HepG2 (cell line): ENCODE measurements around the gene RAD51C. TPM values are rescaled to one million over a fixed set of nuclear protein-coding genes. Genes with fewer than 3 reads are reported as not detected.
A peak's percentile ranks its signal among the peaks of the same experiment; 100 is the strongest.

Experiments used
- BORCS8-MEF2B ChIP-seq: sonication (generic); formaldehyde crosslinking; IDR thresholded peaks from 2 replicates; pipeline ENCODE4 v1.8.0; 2022; ENCODE audit warnings: mild to moderate bottlenecking, missing genetic modification reagents
- HES4 ChIP-seq: sonication (generic); formaldehyde crosslinking; IDR thresholded peaks from 2 replicates; pipeline ENCODE4 v1.9.0; 2021; ENCODE audit warnings: mild to moderate bottlenecking, missing genetic modification reagents, borderline replicate concordance
- TCF7L2 ChIP-seq: IDR thresholded peaks from 2 replicates; pipeline ENCODE4 v1.6.1; 2011; ENCODE audit warnings: mild to moderate bottlenecking, low read depth, low read length, moderate library complexity
- ZFP41 ChIP-seq: sonication (generic); formaldehyde crosslinking; IDR thresholded peaks from 2 replicates; pipeline ENCODE4 v1.4.0; 2020; ENCODE audit warnings: mild to moderate bottlenecking, missing genetic modification reagents, borderline replicate concordance
- ZFY ChIP-seq: sonication (generic); formaldehyde crosslinking; IDR thresholded peaks from 2 replicates; pipeline ENCODE4 v1.4.0; 2020; ENCODE audit warnings: missing genetic modification reagents
- ZNF460 ChIP-seq: sonication (generic); formaldehyde crosslinking; IDR thresholded peaks from 2 replicates; pipeline ENCODE4 v1.5.1; 2020; ENCODE audit warnings: missing genetic modification reagents, mild to moderate bottlenecking, borderline replicate concordance
- ZNF672 ChIP-seq: sonication (generic); formaldehyde crosslinking; IDR thresholded peaks from 2 replicates; pipeline ENCODE4 v1.8.1; 2022; ENCODE audit warnings: missing genetic modification reagents
- polyA plus RNA-seq, 8 experiments: library from polyadenylated mRNA; depleted of rRNA in 3 of 8; stranded (reverse) in 7 of 8; unstranded in 1 of 8; fragments of >200 nt; fragmentation: Illumina TruSeq in 4 of 8; extraction: Trizol in 4 of 8; gene quantifications; 2 replicates each; pipeline versions ENCODE4 v1.2.1 to v1.2.3, GENCODE V29; 2011 to 2016; ENCODE audit warnings: low read depth in 4 of 8, missing spikeins in 1 of 8, mixed read lengths in 1 of 8; ENCODE audit not compliant: insufficient read depth in 1 of 8
- total RNA-seq, 5 experiments: library from RNA; depleted of rRNA; stranded (reverse); fragments of >200 nt; fragmentation: Illumina TruSeq; extraction: Trizol; gene quantifications; 2 replicates each; pipeline ENCODE4 v1.2.3, GENCODE V29; 2016; ENCODE audit warnings: low read depth in 1 of 5
- TF ChIP-seq, protein P1 (sequence below): sonication (generic); formaldehyde crosslinking; IDR thresholded peaks from 2 replicates; pipeline ENCODE4 v1.4.0; 2020; ENCODE audit warnings: missing genetic modification reagents
- TF ChIP-seq, protein P2 (sequence below): sonication (generic); formaldehyde crosslinking; IDR thresholded peaks from 2 replicates; pipeline ENCODE4 v1.4.0; 2020; ENCODE audit warnings: missing genetic modification reagents, borderline replicate concordance
- TF ChIP-seq, protein P3 (sequence below), 2 experiments: IDR thresholded peaks; 2 replicates each; pipeline ENCODE4 v1.6.1; 2011 to 2012; ENCODE audit warnings: low read length in 2 of 2, borderline replicate concordance in 1 of 2, low read depth in 1 of 2, mild to moderate bottlenecking in 1 of 2, moderate library complexity in 1 of 2

Gene RAD51C
- total and polyA plus RNA-seq, 2 of the 13 experiments (the other 11 are each of a cell fraction or from before 2014, with no cell fraction given): 38.5 to 106 TPM

DNA sequence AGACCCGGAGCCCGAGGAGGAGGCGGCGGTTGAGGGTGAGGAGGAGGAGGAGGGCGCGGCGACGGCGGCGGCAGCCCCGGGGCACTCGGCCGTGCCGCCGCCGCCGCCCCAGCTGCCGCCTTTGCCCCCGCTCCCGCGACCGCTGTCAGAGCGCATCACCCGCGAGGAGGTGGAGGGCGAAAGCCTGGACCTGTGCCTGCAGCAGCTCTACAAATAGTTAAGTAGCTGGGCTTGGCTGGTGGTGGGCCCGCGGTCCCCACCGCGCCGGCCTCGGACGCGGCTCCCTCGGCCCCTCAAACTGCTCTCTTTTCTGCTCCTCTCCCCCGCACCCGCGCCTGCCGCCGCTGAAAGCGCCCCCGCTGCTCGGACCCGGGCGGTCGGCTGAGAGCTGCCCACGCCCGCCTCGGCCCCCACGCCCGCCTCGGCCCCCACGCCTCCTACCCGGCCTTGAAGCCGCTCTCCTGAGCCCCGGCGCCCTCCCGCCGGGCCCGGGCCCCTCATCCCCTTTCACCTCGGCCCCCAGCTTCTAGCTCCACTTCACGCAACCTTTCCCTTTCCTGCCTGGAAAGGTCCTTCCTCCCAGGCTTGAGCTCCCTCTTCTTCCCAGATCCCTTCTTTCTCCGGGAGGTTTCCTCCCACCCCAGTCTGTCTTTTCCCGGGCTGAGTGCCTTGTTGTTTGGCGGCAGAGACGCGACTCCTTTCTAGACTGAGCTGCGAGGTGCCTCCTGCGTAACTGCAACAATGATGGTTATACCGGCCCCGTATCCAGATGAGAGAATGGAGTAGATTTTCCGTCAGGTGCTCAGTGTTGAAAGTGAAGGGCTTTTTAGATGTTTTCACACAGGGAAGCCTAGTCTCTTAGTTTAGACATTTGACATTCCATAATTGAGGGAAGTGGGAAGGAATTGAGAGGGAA, 64.1 kb downstream of the RAD51C start (continued):
- TF ChIP-seq, protein P1, sequence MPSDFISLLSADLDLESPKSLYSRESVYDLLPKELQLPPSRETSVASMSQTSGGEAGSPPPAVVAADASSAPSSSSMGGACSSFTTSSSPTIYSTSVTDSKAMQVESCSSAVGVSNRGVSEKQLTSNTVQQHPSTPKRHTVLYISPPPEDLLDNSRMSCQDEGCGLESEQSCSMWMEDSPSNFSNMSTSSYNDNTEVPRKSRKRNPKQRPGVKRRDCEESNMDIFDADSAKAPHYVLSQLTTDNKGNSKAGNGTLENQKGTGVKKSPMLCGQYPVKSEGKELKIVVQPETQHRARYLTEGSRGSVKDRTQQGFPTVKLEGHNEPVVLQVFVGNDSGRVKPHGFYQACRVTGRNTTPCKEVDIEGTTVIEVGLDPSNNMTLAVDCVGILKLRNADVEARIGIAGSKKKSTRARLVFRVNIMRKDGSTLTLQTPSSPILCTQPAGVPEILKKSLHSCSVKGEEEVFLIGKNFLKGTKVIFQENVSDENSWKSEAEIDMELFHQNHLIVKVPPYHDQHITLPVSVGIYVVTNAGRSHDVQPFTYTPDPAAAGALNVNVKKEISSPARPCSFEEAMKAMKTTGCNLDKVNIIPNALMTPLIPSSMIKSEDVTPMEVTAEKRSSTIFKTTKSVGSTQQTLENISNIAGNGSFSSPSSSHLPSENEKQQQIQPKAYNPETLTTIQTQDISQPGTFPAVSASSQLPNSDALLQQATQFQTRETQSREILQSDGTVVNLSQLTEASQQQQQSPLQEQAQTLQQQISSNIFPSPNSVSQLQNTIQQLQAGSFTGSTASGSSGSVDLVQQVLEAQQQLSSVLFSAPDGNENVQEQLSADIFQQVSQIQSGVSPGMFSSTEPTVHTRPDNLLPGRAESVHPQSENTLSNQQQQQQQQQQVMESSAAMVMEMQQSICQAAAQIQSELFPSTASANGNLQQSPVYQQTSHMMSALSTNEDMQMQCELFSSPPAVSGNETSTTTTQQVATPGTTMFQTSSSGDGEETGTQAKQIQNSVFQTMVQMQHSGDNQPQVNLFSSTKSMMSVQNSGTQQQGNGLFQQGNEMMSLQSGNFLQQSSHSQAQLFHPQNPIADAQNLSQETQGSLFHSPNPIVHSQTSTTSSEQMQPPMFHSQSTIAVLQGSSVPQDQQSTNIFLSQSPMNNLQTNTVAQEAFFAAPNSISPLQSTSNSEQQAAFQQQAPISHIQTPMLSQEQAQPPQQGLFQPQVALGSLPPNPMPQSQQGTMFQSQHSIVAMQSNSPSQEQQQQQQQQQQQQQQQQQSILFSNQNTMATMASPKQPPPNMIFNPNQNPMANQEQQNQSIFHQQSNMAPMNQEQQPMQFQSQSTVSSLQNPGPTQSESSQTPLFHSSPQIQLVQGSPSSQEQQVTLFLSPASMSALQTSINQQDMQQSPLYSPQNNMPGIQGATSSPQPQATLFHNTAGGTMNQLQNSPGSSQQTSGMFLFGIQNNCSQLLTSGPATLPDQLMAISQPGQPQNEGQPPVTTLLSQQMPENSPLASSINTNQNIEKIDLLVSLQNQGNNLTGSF: no peak
- no peak for TF ChIP-seq HES4 (CRISPR knock-in tag)
- TF ChIP-seq, protein P2, sequence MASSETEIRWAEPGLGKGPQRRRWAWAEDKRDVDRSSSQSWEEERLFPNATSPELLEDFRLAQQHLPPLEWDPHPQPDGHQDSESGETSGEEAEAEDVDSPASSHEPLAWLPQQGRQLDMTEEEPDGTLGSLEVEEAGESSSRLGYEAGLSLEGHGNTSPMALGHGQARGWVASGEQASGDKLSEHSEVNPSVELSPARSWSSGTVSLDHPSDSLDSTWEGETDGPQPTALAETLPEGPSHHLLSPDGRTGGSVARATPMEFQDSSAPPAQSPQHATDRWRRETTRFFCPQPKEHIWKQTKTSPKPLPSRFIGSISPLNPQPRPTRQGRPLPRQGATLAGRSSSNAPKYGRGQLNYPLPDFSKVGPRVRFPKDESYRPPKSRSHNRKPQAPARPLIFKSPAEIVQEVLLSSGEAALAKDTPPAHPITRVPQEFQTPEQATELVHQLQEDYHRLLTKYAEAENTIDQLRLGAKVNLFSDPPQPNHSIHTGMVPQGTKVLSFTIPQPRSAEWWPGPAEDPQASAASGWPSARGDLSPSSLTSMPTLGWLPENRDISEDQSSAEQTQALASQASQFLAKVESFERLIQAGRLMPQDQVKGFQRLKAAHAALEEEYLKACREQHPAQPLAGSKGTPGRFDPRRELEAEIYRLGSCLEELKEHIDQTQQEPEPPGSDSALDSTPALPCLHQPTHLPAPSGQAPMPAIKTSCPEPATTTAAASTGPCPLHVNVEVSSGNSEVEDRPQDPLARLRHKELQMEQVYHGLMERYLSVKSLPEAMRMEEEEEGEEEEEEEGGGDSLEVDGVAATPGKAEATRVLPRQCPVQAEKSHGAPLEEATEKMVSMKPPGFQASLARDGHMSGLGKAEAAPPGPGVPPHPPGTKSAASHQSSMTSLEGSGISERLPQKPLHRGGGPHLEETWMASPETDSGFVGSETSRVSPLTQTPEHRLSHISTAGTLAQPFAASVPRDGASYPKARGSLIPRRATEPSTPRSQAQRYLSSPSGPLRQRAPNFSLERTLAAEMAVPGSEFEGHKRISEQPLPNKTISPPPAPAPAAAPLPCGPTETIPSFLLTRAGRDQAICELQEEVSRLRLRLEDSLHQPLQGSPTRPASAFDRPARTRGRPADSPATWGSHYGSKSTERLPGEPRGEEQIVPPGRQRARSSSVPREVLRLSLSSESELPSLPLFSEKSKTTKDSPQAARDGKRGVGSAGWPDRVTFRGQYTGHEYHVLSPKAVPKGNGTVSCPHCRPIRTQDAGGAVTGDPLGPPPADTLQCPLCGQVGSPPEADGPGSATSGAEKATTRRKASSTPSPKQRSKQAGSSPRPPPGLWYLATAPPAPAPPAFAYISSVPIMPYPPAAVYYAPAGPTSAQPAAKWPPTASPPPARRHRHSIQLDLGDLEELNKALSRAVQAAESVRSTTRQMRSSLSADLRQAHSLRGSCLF (CRISPR knock-in tag): no peak
- 0 out of 2 replicates have a peak, but pooled peaks have one; percentile 20 for TF ChIP-seq BORCS8-MEF2B (CRISPR knock-in tag)
- TF ChIP-seq ZNF672 (CRISPR knock-in tag): no peak
- no peak for TF ChIP-seq TCF7L2
- TF ChIP-seq ZNF460 (CRISPR knock-in tag): no peak
- TF ChIP-seq ZFY: no peak
- TF ChIP-seq, protein P3, sequence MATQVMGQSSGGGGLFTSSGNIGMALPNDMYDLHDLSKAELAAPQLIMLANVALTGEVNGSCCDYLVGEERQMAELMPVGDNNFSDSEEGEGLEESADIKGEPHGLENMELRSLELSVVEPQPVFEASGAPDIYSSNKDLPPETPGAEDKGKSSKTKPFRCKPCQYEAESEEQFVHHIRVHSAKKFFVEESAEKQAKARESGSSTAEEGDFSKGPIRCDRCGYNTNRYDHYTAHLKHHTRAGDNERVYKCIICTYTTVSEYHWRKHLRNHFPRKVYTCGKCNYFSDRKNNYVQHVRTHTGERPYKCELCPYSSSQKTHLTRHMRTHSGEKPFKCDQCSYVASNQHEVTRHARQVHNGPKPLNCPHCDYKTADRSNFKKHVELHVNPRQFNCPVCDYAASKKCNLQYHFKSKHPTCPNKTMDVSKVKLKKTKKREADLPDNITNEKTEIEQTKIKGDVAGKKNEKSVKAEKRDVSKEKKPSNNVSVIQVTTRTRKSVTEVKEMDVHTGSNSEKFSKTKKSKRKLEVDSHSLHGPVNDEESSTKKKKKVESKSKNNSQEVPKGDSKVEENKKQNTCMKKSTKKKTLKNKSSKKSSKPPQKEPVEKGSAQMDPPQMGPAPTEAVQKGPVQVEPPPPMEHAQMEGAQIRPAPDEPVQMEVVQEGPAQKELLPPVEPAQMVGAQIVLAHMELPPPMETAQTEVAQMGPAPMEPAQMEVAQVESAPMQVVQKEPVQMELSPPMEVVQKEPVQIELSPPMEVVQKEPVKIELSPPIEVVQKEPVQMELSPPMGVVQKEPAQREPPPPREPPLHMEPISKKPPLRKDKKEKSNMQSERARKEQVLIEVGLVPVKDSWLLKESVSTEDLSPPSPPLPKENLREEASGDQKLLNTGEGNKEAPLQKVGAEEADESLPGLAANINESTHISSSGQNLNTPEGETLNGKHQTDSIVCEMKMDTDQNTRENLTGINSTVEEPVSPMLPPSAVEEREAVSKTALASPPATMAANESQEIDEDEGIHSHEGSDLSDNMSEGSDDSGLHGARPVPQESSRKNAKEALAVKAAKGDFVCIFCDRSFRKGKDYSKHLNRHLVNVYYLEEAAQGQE (IDR thresholded peaks at IDR 0.05; ENCODE audit: borderline replicate concordance in 1 of 2, low read depth in 1 of 2, low read length in 2 of 2): no peak
- TF ChIP-seq ZFP41 (CRISPR knock-in tag): no peak
